Left ventricle myocardium inferior (tissue), 1 donor: ENCODE measurements around the gene CRK. TPM values are rescaled to one million over a fixed set of nuclear protein-coding genes. Genes with fewer than 3 reads are reported as not detected.
A peak's percentile ranks its signal among the peaks of the same experiment; 100 is the strongest.

Experiments
- DNase-seq: peaks from one replicate; pipeline ENCODE4 v3.0.0-alpha.2; 2020
- H3K27ac ChIP-seq: fragments of 200-600 bp; replicated peaks from 2 replicates; pipeline ENCODE4 v1.8.0; 2021
- H3K27me3 ChIP-seq: fragments of 200-600 bp; 2 replicates; pipeline ENCODE4 v1.8.0; 2021; ENCODE audit warnings: low read depth
- H3K36me3 ChIP-seq: fragments of 200-600 bp; 2 replicates; pipeline ENCODE4 v1.8.0; 2021
- H3K4me1 ChIP-seq: fragments of 200-600 bp; 2 replicates; pipeline ENCODE4 v1.8.0; 2021
- H3K4me3 ChIP-seq: fragments of 200-600 bp; 2 replicates; pipeline ENCODE4 v1.8.0; 2021; ENCODE audit warnings: mild to moderate bottlenecking, moderate library complexity
- H3K9me3 ChIP-seq: fragments of 200-600 bp; replicated peaks from 2 replicates; pipeline ENCODE4 v1.8.0; 2021
- CTCF ChIP-seq: fragments of 200-600 bp; IDR thresholded peaks from 2 replicates; pipeline ENCODE4 v1.8.0; 2021; ENCODE audit warnings: antibody characterized with exemption, mild to moderate bottlenecking, borderline replicate concordance
- intact Hi-C: fragments of 100-400 bp; cut with micrococcal nuclease; formaldehyde crosslinking; loops from one replicate; pipeline ENCODE4 v1.11.0; 2022
- total RNA-seq: library from RNA; stranded (reverse); fragmentation: NEBNext Ultra II Directional; extraction: Animal tissue kit (Norgen Biotek cat#: 25700); gene quantifications from one replicate; pipeline ENCODE4 v1.2.1, GENCODE V29; 2021
- donor health status: DM: no; HTN: yes; CAD: no; lungs with severe emphysema.

The CRK gene
- total RNA-seq, 1 donor from 2014 or later, result 37.5 TPM

GRCh38 chr17:1414634-1415033, 41.4 kb downstream of the CRK start:
- H3K4me1 ChIP-seq, result peaks cover 30% of the 10 kb centered on the region
- H3K27me3 ChIP-seq, result no peaks in the 10 kb centered on the region
- no peak for DNase-seq
- H3K9me3 ChIP-seq, result peaks cover 12% of the 10 kb centered on the region
- H3K36me3 ChIP-seq, result peaks cover 11% of the 10 kb centered on the region
- no peak for TF ChIP-seq CTCF
- intact Hi-C loops, result no loop called here
- H3K4me3 ChIP-seq, result no peak overlapping the region
- H3K27ac ChIP-seq, result peak overlapping the region; percentile 68

GRCh38 chr17:1414001-1414574, 41.9 kb downstream of the CRK start:
- H3K27me3 ChIP-seq, result no peaks in the 10 kb centered on the region
- peak overlapping the region; percentile 68 for H3K27ac ChIP-seq
- H3K36me3 ChIP-seq, result peaks cover 10% of the 10 kb centered on the region
- no peak overlapping the region for H3K4me3 ChIP-seq
- H3K4me1 ChIP-seq, result peaks cover 30% of the 10 kb centered on the region
- TF ChIP-seq CTCF, result no peak
- intact Hi-C loops, result no loop called here
- no peak for DNase-seq
- H3K9me3 ChIP-seq, result peaks cover 12% of the 10 kb centered on the region

- H3K4me3 ChIP-seq, result no peak overlapping the region
Measured at GRCh38 chr17:1413281-1413791, 42.7 kb downstream of the CRK start.

GRCh38 chr17:1412185-1413110, 43.6 kb downstream of the CRK start:
- TF ChIP-seq CTCF, result no peak
- intact Hi-C loops, result no loop called here
- peaks cover 4% of the 10 kb centered on the region for H3K36me3 ChIP-seq
- H3K9me3 ChIP-seq, result peaks cover 12% of the 10 kb centered on the region
- peaks cover 30% of the 10 kb centered on the region for H3K4me1 ChIP-seq
- H3K27me3 ChIP-seq, result no peaks in the 10 kb centered on the region
- H3K4me3 ChIP-seq, result no peak overlapping the region
- no peak for DNase-seq
- H3K27ac ChIP-seq, result peak overlapping the region; percentile 68

More at GRCh38 chr17:1413281-1413791, 42.7 kb downstream of the CRK start:
- Histone ChIP-seq H3K36me3 (peaks cover 10% of the 10 kb centered on the region), H3K9me3 (peaks cover 12% of the 10 kb centered on the region), H3K4me1 (peaks cover 30% of the 10 kb centered on the region), H3K27me3 (no peaks in the 10 kb centered on the region), H3K27ac (peak overlapping the region; percentile 68)
- intact Hi-C loops, result no loop called here
- no peak for TF ChIP-seq CTCF
- peak; percentile 82 for DNase-seq

GRCh38 chr17:1402262-1402586, 53.8 kb downstream of the CRK start:
- Histone ChIP-seq H3K4me1 (peaks cover 33% of the 10 kb centered on the region), H3K36me3 (no peaks in the 10 kb centered on the region), H3K27ac (no peak overlapping the region), H3K9me3 (no peaks in the 10 kb centered on the region), H3K27me3 (no peaks in the 10 kb centered on the region), H3K4me3 (no peak overlapping the region)
- no peak for TF ChIP-seq CTCF
- no peak for DNase-seq
- intact Hi-C loops, result no loop called here
